G401 (cell line): ENCODE measurements around the gene SLC22A23. TPM values are rescaled to one million over a fixed set of nuclear protein-coding genes. Genes with fewer than 3 reads are reported as not detected.

ENCODE experiments used
- DNase-seq: peaks from one replicate; pipeline ENCODE4 v3.0.0-alpha.2; 2015; ENCODE audit warnings: low spot score
- in situ Hi-C: cut with HindIII; loops from 2 replicates; pipeline ENCODE4 v1.10.0; 2016; ENCODE audit warnings: low sequenced_read_pairs, mixed read lengths
- total RNA-seq: library from RNA; depleted of rRNA; stranded (reverse); fragments of >200 nt; shearing (Covaris generic); gene quantifications from 2 replicates; pipeline ENCODE4 v1.2.3, GENCODE V29; 2014

The SLC22A23 gene
- total RNA-seq, 1 experiment from 2014 or later = 0.20 TPM

DNA sequence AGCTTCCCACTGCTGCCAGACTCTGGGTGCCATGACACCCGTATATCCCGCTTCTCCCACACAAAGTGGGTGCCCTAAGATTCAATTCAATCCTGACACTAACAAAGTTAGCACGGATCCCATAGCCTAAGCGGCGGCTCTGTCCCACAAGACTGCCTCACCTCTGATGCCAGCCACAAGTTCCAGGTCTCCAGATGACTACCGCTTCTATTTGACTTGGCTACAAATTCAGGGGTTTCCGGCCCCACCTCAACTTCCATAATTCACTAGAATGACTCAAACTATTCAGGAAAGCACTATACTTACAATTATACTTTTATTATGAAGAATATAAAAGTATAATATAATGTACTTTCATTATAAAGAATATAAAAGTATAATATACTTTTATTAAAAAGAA, 24.8 kb upstream of the SLC22A23 start:
- in situ Hi-C loops = no loop called here
- no peak for DNase-seq

DNA sequence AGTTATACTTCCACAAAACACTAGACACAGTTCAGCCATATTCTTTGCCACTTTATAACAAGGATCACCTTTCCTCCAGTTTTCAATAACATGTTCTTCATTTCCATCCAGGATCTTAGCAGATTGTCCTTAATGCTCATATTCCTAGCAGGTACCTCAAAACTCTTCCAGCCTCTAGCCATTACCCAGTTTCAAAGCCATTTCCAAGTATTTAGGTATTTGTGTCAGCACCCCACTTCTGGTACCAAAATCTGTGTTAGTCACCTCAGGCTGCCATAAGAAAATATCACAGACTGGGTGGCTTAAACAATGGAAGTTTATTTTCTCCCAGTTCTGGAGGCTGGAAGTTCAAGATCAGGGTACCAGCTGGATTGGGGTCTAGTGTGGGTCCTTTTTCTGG, 23.2 kb upstream of the SLC22A23 start:
- DNase-seq = no peak
- in situ Hi-C loops = no loop called here

DNA sequence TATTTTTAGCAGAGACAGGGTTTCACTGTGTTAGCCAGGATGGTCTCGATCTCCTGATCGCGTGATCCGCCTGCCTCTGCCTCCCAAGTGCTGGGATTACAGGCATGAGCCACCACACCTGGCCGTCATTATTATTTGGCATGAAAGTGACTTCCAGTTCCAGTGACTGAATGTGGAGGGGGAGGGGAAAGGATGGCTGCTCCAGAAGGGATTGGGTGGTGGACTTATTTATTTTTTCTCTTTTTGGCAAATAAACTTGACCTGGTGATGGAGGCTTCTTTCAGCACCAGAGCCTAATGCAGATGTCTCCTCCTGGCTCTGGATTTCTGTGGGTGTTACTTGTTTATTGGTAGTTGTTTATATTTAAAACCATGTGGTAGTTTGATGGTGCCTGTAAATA, 16.9 kb upstream of the SLC22A23 start:
- in situ Hi-C loops = no loop called here
- no peak for DNase-seq

DNA sequence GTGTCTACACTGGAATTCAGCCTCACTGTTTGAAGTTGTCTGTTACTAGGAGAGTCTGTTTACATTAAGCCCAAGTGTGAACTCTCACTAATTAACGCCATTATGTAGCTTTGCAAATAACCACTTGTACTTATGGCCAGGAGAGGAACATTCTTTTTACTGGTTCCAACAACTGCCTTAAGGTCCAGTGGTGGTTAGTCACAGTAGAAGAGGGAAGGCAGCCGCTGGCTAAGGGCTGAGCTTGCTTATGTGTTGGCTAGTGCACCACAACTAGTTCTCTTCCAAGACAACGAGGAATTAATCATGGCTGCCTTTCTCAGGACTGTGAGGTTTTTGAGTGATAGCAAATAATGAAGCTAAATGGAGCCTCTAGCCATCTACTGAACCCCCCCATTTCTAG, 14.9 kb upstream of the SLC22A23 start:
- no peak for DNase-seq
- in situ Hi-C loops = no loop called here

DNA sequence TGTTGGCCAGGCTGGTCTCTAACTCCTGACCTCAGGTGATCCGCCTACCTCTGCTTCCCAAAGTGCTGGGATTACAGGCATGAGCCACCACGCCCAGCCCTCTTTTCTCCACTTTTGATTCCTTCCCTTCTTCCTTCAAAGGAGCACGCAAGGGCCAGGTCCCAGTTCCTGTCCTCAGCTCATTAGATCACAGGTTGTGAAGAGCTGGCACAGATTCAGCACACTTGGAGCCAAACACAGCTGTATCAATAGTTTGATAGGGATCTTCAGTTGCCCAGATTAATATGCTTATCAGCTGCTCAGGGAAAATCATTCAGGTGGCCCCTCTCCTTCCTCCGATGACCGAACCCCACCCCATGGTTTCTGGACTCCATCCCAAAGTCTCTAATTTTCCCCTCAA, 14.4 kb upstream of the SLC22A23 start:
- in situ Hi-C loops = no loop called here
- DNase-seq = no peak

DNA sequence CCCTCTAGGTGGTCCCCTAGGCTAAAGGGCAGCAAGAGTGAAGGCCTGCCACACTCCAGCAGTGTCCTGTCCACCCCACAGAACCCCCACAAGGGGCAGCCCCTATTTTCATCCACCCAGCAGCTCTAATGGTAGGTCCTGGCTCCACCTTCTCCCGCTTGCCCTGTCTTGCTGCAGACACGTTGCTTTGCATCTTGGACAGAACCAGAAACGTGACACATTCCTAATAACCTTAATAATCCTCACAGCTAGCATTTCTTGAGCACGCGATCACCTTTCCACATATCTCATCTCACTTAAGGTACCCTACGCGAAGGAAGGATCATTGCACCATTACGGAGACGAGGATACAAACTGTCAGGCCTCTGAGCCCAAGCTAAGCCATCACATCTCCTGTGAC, 11.7 kb upstream of the SLC22A23 start:
- in situ Hi-C loops = no loop called here
- DNase-seq = no peak

DNA sequence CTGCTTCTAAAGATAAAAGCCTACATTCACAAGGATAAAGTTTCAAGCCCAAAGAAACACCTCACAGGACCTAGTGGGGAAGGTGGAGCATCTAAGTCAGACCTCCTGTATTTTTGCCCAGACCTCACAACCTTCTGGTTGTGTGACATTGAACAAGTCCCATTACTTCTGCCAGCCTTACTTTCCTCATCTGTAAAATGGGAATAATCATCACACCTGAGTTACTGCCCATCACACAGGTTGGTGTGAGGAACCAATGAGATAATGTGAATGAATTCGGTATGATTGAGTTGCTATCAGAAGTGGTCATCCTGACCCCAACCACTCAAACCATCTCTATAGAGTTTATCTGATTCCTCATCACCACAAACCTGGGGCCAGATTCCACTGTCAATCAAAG, 11.1 kb upstream of the SLC22A23 start:
- DNase-seq = no peak
- in situ Hi-C loops = no loop called here

DNA sequence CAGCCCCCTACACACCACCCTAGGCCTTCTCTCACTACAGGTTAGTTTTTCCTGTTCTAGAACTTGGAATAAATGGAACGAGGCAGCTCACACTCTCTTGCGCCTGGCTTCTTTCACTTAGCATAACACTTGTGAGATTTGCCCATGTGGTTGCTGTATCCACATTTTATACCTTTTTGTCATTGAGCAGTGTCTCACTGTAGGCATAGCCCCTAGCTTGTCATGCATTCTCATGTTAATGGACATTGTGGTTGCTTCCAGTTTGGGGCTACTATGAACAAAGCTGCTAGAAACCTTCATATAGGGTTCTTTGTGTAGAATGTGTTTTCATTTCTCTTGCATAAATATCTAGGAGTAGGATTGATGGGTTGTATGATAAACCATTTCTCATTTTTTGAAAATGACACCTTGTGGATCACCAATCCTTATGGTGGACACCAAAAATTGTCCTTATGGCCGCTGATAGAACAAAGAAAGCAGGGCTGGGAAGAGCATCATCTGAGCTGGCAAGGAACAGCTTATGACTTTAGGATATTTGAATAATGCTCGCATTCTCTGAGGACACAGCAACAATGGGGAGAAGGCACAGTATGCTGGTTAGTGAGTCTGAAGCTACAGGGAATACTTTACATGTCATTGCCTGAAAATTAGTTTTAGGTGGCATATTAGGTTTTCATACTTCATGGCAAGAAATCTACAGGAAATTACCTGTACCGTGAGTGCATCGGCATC, 9.8 kb upstream of the SLC22A23 start:
- in situ Hi-C loops = no loop called here
- DNase-seq = no peak

DNA sequence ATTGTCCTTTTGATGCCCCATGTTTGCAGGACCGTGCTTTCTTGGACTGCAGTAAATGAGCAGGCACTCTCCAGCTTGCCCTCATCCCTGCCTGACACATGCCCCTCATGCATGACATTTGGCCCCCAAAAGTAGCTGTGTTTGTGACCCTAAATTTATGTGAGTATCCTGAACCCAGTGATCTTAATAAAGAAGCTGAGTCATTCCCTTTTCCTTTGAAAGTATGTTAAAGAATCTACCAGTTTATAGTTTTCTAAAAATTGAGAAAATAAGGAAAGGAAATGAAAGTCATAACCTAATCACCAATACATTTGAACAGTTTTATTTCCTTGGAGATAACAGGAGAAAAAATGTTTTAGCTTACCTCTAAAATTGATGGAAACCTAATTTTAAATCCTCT, 3.4 kb upstream of the SLC22A23 start:
- in situ Hi-C loops = no loop called here
- no peak for DNase-seq

DNA sequence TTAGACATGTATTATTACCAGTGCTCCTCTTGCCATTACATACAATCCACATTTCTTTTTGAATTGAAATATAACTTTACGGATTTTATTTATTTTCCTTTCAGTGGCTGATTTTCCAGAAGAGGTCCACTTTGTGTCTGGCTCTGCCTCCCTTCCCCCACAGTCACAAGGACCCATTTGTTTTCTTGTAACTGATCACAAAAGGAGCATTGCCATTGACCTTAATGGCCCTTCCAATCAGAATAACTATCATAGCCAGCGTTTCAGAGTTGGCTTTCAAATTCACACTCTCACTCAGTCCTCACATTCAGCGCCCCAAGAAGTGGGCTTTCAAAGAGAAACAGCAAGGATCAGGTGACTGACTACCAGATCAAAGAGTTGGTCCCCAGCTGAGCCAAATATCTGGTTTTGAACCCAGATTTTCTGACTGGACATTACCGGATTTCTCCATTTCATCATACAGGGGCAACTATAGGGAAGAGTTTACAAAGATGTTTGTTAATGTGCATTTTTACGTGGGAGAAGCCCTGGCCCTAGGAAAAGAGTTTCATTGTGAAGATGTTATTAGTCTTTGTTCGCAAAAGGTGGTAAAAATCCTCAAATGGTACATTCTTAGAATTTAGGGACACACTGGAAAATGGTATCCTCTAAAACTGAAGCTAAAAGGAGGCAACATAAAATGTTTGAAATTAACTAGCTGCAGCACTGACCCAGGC, 2.0 kb upstream of the SLC22A23 start:
- in situ Hi-C loops = no loop called here
- DNase-seq = peak; percentile 8

DNA sequence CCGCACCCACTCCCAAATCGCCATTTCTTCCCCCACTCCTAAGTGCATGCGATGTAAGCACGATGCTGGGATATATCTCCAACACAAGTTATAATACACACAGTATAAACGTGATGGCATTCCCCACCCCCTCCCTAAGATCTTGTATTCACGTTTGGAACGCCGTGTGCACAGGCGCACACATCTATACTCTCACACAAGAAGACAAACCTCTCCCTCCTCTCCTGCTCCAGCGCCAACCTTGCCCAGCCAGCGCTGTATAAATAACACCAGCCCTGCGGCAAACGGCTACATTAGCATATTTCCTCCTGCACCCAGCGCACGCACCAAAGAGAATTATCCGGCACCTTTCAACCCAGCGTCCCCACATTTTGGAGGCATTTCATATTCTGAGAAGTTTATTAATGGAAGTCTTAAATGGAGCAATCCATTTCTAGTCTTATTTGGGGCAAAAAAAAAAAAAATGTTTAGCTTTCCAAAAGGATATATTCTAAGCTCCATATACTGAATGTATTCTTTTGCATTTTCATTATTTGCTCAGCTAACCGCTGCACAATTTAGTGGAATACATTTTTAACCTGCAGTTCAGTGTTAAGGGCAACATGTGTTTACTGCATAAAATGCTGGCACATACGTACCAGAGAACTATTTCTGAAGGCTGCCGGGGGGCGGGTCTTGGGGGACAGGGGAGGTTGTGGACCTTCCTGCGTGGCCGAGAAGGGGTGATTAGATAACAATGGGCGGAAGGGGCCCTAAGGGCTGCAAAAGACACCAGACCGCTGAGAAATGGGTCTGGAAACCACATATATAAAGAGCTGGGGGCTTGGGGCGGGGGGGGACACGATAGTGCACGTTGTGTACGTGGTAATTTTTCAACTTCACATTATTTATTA, 1.1 kb upstream of the SLC22A23 start:
- in situ Hi-C loops = no loop called here
- peak; percentile 81 for DNase-seq

DNA sequence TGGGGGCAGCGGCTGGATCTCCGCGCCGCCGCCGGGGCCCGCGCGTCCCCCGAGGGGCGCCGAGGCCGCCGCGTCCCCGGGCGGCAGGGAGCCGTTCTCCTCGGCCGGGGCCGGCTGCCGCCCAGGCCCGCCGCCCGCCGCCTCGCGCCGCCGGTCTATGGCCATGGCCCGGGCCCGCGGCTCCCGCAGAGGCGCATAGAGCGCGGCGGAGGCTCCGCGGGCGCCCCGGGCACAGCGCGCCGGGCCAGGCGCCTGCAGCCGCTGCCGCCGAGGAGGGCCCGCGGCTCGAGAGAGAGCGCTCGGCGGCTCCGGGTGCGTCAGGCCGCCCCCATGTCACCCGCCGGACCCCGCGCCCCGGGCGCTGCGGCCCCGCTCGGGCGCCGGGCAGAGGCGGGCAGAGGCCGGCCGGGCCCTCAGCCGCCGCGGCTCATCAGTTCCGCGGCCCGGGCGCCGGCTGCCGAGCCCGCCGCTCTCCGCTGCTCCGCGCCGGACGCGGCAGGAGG, 404 bp downstream of the SLC22A23 start:
- in situ Hi-C loops = no loop called here

DNA sequence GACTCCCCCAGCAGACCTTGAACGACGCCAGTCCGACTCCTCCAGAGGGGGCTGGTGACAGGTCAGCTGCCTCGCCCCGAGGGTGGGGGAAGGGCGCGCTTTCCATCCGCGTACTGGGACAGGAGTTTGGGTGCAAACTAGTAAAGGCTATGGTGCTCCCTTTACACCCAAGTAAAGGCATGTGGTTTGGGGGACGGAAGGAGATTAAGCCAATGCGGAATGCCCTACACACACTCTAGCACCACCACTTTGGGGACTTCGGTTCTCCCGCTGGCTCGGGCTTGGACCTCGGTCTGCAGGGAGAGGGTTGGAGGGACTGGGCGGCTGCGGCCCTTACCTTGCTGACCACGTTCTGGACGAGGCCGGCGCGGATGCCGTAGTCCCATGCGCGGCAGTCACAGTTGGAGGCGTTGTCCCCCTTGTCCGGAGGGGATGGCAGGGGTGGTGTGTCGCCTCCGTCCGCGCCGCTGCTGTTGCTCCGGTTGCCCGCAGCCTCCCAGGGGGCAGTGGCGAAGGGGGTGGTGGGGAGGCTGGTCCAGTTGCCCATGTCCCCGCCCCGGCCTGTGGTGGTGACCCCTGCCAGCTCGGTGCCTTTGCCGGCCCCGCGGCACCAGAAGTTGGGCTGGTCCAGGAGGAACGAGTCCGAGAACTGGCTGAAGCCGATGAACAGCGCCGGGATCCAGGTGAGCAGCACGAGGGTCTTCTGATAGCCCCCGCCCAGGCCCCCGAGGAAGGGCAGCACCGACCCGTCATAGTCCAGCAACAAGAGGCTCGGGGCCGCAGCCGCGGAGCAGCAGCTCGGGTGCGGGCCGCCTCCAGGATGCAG, 1.1 kb downstream of the SLC22A23 start:
- DNase-seq = peak; percentile 8
- in situ Hi-C loops = no loop called here

More for the DNA sequence above, 404 bp downstream of the SLC22A23 start:
- DNase-seq = no peak

DNA sequence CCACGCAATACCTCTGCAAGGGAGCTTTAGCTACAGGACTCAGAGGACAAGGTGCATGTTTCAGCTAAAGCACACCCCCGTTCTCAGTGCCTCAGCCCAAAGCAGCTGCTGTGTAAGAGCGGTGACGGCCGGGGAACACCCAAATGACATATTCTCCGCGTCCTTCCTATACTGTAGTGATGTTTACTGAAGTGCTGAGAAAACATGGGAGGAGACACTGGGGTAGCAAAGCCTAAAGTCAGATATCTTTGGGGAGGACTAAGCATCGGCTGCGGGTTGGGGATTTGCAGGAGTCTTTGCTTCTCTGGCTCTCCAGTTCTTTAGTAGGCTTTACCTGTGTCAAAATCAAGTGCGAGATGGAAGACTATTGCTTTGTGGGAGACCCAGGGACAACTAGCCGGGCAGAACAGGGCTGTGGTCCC, 1.7 kb downstream of the SLC22A23 start:
- in situ Hi-C loops = no loop called here
- peak; percentile 66 for DNase-seq

DNA sequence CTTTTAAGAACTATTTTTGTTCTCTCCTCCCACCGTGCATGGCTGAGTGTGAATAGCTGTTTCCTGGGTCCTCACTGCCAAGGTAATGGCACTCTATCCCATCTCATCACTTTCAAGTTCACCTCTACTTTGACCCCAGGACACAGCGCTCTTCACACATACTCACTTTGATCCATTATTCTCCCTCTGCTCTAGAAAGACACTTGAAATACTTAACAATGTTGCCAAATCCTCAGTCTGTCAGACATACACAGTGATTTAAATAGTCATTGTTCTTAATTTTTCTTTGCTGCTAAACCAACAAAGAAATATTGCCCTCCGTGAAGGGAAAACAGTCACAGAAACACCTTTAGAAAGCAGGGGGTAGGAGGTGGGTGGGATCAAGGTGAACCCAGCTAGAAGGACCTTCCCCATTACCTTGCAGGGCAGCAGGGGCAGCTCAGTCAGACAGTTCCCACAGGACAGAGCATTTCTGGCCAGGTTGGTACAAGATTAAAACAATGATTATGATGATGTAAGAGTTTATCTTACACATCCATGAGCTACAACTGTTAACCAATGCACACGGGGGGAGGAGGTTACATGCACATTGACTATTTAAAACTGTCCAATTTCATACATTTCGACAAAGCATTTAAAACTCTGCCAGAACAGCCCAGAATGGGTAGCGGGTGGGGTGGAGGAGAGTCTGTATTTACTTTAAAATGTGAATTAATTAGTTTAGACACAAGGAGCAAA, 2.4 kb downstream of the SLC22A23 start:
- peak; percentile 7 for DNase-seq
- in situ Hi-C loops = no loop called here

DNA sequence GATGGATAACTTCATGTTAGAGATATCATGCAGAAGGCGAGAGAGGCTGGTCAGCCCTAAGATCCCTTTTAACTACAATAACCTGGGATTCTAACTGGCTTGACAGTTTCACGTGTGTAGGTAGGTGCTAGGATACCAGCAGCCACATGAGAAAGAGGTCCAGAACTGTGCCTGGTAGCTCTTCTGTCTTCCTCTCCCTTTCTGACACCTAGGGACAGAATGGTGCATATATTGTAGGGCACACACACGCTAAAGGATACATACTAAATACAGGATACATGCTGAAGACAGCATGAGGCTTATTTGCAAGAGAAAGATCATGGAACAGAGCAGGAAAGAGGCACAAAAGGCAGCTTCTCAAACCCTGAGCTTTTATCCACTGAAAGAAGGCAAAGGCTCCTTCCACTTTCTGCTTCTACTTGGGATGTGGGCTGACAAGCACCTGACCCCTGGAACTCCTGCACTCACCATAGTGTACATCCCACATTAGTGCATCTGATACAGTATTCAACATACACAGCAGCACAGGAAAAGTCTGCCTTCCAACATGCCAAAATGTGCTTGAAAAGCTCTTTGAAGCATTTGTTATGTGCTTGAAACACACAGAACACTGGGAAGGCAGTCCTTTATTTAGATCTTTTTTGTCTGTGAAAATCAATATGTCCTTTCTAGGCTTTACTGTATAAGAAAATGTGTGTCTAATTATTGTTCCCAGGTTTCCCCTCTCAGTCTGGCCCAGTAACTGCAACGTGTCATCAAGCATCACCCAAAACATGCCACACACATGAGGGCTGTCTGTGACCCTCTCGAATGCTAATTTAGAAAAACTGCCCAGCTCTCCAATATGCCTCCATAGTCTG, 3.2 kb downstream of the SLC22A23 start:
- in situ Hi-C loops = no loop called here
- DNase-seq = peak; percentile 20

DNA sequence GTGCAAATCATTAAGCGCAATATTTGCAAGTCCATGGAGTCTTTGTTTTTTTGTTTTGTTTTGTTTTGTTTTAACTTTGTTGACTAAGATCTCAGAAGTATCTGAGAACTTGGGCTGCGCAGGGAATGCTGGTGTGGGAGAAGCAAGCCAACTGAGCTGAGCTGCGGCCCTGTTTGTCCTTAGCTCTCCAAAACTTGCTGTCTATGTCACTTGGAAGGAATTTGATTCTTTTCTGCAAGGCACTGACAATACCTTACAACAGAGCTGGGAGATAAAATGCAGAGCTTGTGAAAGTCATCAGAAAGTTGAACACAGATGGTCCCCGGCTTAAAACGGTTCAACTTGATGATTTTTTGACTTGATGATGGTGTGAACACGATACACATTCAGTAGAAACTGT, 5.4 kb downstream of the SLC22A23 start:
- no peak for DNase-seq
- in situ Hi-C loops = no loop called here
